Stimulated activated CD4-positive, alpha-beta T cell treated with anti-CD3 and anti-CD28 coated beads, Interleukin-2, amount 100 ng/mL, for 4 hours (primary cell): ENCODE results near the gene CD93.

Source experiments
- DNase-seq: peaks from one replicate; pipeline ENCODE4 v3.0.0-alpha.2; 2020; ENCODE audit warnings: low read depth

The CD93 gene

GRCh38 chr20:23099791-23100719, 13.9 kb upstream of the CD93 start:
- DNase-seq = no peak

GRCh38 chr20:23097636-23098580, 11.8 kb upstream of the CD93 start:
- DNase-seq = no peak

- DNase-seq = no peak
Measured at GRCh38 chr20:23096986-23097520, 10.9 kb upstream of the CD93 start.

DNA sequence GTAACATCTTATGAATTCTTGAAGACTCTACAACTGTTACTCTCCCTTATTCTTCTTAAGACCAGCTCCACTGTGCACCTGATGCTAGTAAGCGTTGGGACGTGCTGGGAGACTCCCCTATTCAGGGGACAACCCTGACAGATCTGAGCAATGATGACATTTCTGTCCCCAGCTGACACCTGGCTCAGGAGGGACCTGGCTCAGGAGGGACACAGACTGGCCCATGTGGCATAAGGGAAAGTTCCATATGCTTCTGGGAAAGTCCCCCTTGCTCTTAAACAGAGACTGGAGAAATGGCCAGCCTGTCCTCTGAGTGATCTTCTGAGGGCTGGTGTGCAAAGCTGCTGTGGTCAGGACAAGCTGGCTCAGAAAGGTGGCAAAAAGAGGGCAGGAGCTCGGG, 10.0 kb upstream of the CD93 start:
- no peak for DNase-seq

- DNase-seq = no peak
Measured at GRCh38 chr20:23095499-23095898, 9.4 kb upstream of the CD93 start.

GRCh38 chr20:23094927-23095326, 8.8 kb upstream of the CD93 start:
- no peak for DNase-seq

DNA sequence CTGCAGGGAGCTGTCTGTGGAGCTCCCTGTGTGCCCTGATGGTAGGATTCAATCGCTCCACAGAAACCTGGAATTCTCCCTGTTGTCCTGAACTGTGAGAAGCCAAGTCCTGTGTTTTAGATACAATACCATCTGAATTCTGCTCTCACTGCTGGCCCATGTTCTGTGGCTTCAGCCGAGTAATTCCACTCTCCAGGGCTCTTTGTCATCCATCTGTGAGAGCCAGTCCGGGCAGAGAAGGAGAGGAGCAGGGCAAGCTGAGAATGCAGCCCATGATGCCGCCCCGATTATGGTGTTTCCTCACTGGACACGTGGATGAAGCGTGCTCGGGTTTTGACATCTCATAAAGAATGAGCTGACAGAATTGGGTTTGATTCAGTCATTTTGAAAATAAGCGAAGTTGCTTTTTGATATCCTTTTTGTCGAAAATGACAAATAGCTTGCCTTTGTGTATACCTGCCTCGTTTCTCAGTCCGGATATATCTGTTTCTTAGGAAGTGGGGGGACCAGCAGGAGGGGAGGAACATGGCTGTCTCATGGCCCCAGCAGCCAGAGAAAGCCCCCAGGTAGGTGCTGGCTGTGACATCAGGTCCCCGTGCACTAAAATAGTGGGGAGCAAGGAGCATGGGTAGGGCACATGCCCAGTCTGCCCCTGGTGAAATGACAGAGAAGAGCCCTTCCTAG, 8.2 kb upstream of the CD93 start:
- no peak for DNase-seq

- DNase-seq = no peak
Measured at GRCh38 chr20:23093613-23094012, 7.5 kb upstream of the CD93 start.

- DNase-seq = no peak
Measured at GRCh38 chr20:23092861-23093495, 6.9 kb upstream of the CD93 start.

GRCh38 chr20:23092384-23092756, 6.2 kb upstream of the CD93 start:
- DNase-seq = no peak

DNA sequence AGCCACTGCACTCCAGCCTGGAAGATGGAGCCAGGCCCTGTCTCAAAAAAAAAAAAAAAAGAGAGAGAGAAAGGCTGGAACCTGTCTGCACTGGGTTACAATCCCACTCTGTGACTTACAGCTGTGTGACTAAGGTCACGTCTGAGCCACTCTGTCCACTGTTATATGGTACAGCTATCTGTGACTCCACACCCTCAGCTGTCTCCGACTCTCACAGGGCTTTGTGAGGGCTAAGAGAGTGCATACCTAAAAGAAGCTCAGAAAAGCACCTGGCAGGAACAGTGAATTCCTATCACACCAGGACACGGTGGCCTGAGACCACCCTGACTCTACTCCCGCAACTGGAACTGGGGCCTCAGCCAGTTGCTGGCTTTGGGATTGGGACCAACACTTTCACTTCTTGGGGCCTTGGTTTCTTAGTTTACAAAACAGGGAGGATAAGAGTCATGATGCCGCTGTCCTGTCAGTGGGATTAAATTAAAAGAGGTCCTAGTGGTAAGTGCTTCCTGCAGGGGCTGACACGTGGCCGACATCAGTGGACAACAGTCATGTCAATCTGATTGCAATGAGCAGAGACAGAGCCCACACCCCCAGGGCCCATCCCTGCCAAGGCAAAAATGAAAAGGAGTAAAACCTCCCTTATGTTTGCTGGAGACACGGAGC, 5.7 kb upstream of the CD93 start:
- DNase-seq = no peak

GRCh38 chr20:23090878-23091277, 4.8 kb upstream of the CD93 start:
- DNase-seq = no peak

DNA sequence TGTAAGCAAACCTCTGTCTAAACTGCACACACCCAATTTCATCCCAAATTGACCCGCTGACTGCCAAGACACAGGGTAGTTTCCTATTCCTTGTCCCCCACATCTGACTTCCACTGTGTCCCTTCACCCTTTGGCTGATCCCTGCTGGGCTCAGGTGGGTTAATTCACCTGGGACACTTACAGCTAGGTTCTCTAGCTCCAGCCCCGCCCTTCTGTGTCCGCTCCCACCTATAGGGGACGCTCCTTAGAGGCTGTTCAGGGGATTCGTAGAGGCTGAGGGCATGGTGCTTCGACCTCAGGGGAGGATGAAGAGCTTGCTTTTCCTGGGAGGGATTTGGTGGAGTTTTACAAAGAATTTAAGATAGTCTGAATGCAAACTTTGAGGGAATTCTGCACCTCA, 4.0 kb upstream of the CD93 start:
- DNase-seq = no peak

DNA sequence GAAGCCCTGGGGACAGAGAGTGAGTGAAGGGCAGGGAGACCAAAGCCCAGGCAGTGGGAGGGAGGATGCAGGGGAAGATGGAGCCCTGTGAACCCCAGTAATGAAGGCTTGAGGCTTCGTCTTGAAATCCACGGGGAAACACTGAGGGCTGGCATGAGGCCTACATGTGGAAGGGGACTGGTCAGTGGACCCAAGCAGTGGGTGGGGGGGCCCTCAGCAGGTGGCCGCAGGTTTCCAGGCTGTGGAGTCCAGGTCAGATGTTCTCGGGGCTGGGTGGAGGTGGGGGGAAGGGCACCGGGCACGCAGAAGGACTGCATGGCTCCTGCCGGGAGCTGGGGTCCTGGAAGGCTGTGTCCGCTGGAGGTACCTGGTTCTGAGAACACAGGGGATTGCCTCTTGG, 2.7 kb upstream of the CD93 start:
- no peak for DNase-seq

- no peak for DNase-seq
Measured at GRCh38 chr20:23087587-23088251, 1.6 kb upstream of the CD93 start.

GRCh38 chr20:23086931-23087411, 847 bp upstream of the CD93 start:
- DNase-seq = no peak

- DNase-seq = no peak
Measured at GRCh38 chr20:23085436-23086055, 578 bp downstream of the CD93 start.

GRCh38 chr20:23084845-23085365, 1.2 kb downstream of the CD93 start:
- DNase-seq = no peak

GRCh38 chr20:23084282-23084844, 1.8 kb downstream of the CD93 start:
- DNase-seq = no peak
